Choroid plexus epithelial cell (primary cell): ENCODE measurements around the gene LSP1.
A peak's percentile ranks its signal among the peaks of the same experiment; 100 is the strongest.

Experiments
- DNase-seq: peaks from one replicate; pipeline ENCODE4 v3.0.0-alpha.2; 2010; ENCODE audit warnings: low read depth
- H3K4me3 ChIP-seq: 2 replicates; pipeline ENCODE4 v1.5.1; 2011; ENCODE audit warnings: low read depth, mild to moderate bottlenecking, control low read depth, low read length, moderate library complexity
- CTCF ChIP-seq: conservative IDR thresholded peaks from 2 replicates; pipeline ENCODE4 v1.5.1; 2011; ENCODE audit warnings: low read depth, mild to moderate bottlenecking, control low read depth, inconsistent platforms, low read length, moderate library complexity

The LSP1 gene

GRCh38 chr11:1829039-1829820 lies 23.7 kb upstream of the LSP1 start:
- no peak overlapping the region for H3K4me3 ChIP-seq
- no peak for TF ChIP-seq CTCF
- DNase-seq = peak; percentile 64

- TF ChIP-seq CTCF = no peak
- H3K4me3 ChIP-seq = no peak overlapping the region
- DNase-seq = no peak
Measured at GRCh38 chr11:1830004-1830321, 22.9 kb upstream of the LSP1 start.

GRCh38 chr11:1830322-1831223 lies 22.3 kb upstream of the LSP1 start:
- no peak for DNase-seq
- TF ChIP-seq CTCF = no peak

GRCh38 chr11:1831338-1832210 lies 21.3 kb upstream of the LSP1 start:
- no peak for DNase-seq
- H3K4me3 ChIP-seq = no peak overlapping the region
- TF ChIP-seq CTCF = no peak

More at GRCh38 chr11:1830322-1831223, 22.3 kb upstream of the LSP1 start:
- H3K4me3 ChIP-seq = no peak overlapping the region

- TF ChIP-seq CTCF = peak; percentile 82
- H3K4me3 ChIP-seq = no peak overlapping the region
- DNase-seq = no peak
Measured at GRCh38 chr11:1832211-1832919, 20.5 kb upstream of the LSP1 start.

- no peak for TF ChIP-seq CTCF
- DNase-seq = no peak
- H3K4me3 ChIP-seq = no peak overlapping the region
Measured at GRCh38 chr11:1832920-1833295, 20.0 kb upstream of the LSP1 start.
